ENCODE measurements around the gene STBD1.

The STBD1 gene

DNA sequence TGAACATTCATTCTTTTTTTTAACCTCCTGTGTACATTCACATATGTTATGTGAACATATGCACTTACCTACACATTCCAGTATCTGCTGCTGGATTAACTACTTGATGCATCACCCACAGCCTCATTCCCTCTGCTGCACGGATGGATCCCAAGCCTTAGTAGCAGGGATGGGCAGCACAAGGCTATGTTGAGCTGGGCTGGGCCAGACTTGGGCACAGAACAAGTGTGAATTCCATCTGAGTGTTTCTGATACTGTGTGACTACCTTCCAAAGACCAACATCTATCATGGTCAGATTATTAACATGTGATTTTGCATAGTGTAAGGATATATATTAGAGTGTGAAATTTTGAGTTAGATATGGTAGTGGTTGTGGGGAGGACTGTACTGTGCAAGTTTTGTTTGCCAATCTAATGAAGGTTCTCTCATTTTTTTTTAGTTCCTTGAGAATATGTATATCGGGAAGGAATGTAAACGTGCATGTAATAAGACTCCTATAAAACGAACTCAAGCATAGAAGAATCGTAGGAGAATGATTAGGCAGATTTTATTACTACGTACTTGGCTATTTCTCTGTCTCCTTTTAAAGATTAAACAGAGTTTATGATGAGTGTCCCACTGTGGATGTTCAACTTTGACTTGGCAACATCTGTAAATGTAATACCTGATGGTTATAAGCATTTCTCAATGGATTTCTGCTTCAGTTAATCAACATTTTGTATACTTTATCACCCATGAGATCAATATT is 23.4 kb upstream of the STBD1 start:
- no peak for TF ChIP-seq ZFP3 (CRISPR knock-in tag; IDR thresholded peaks at IDR 0.05)
- TF ChIP-seq, protein P1, sequence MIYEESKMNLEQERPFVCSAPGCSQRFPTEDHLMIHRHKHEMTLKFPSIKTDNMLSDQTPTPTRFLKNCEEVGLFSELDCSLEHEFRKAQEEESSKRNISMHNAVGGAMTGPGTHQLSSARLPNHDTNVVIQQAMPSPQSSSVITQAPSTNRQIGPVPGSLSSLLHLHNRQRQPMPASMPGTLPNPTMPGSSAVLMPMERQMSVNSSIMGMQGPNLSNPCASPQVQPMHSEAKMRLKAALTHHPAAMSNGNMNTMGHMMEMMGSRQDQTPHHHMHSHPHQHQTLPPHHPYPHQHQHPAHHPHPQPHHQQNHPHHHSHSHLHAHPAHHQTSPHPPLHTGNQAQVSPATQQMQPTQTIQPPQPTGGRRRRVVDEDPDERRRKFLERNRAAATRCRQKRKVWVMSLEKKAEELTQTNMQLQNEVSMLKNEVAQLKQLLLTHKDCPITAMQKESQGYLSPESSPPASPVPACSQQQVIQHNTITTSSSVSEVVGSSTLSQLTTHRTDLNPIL (CRISPR knock-in tag; IDR thresholded peaks at IDR 0.05; ENCODE audit: low read depth), result no peak
- TF ChIP-seq TOX (CRISPR knock-in tag; IDR thresholded peaks at IDR 0.05; ENCODE audit: borderline replicate concordance), result no peak
- TF ChIP-seq BACH2 (CRISPR knock-in tag; IDR thresholded peaks at IDR 0.05; ENCODE audit: borderline replicate concordance), result no peak
- TF ChIP-seq ZNF565 (CRISPR knock-in tag; conservative IDR thresholded peaks at IDR 0.05; ENCODE audit: low read depth), result no peak
- TF ChIP-seq ZNF8 (CRISPR knock-in tag; IDR thresholded peaks at IDR 0.05), result no peak
- TF ChIP-seq ISL1 (CRISPR knock-in tag; IDR thresholded peaks at IDR 0.05), result no peak
- TF ChIP-seq, protein P2, sequence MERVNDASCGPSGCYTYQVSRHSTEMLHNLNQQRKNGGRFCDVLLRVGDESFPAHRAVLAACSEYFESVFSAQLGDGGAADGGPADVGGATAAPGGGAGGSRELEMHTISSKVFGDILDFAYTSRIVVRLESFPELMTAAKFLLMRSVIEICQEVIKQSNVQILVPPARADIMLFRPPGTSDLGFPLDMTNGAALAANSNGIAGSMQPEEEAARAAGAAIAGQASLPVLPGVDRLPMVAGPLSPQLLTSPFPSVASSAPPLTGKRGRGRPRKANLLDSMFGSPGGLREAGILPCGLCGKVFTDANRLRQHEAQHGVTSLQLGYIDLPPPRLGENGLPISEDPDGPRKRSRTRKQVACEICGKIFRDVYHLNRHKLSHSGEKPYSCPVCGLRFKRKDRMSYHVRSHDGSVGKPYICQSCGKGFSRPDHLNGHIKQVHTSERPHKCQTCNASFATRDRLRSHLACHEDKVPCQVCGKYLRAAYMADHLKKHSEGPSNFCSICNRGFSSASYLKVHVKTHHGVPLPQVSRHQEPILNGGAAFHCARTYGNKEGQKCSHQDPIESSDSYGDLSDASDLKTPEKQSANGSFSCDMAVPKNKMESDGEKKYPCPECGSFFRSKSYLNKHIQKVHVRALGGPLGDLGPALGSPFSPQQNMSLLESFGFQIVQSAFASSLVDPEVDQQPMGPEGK (CRISPR knock-in tag; IDR thresholded peaks at IDR 0.05; ENCODE audit: borderline replicate concordance), result no peak
- TF ChIP-seq OSR1 (CRISPR knock-in tag; IDR thresholded peaks at IDR 0.05), result no peak
- TF ChIP-seq, protein P3, sequence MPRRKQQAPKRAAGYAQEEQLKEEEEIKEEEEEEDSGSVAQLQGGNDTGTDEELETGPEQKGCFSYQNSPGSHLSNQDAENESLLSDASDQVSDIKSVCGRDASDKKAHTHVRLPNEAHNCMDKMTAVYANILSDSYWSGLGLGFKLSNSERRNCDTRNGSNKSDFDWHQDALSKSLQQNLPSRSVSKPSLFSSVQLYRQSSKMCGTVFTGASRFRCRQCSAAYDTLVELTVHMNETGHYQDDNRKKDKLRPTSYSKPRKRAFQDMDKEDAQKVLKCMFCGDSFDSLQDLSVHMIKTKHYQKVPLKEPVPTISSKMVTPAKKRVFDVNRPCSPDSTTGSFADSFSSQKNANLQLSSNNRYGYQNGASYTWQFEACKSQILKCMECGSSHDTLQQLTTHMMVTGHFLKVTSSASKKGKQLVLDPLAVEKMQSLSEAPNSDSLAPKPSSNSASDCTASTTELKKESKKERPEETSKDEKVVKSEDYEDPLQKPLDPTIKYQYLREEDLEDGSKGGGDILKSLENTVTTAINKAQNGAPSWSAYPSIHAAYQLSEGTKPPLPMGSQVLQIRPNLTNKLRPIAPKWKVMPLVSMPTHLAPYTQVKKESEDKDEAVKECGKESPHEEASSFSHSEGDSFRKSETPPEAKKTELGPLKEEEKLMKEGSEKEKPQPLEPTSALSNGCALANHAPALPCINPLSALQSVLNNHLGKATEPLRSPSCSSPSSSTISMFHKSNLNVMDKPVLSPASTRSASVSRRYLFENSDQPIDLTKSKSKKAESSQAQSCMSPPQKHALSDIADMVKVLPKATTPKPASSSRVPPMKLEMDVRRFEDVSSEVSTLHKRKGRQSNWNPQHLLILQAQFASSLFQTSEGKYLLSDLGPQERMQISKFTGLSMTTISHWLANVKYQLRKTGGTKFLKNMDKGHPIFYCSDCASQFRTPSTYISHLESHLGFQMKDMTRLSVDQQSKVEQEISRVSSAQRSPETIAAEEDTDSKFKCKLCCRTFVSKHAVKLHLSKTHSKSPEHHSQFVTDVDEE (CRISPR knock-in tag; IDR thresholded peaks at IDR 0.05), result no peak
- no peak for TF ChIP-seq ESRRG (CRISPR knock-in tag; IDR thresholded peaks at IDR 0.05)
- TF ChIP-seq ZNF70 (CRISPR knock-in tag; IDR thresholded peaks at IDR 0.05), result no peak
- TF ChIP-seq ARNTL (CRISPR knock-in tag; IDR thresholded peaks at IDR 0.05; ENCODE audit: borderline replicate concordance, low read depth), result no peak
- no peak for TF ChIP-seq RARB (CRISPR knock-in tag; IDR thresholded peaks at IDR 0.05)
- TF ChIP-seq SNAI2 (CRISPR knock-in tag; IDR thresholded peaks at IDR 0.05), result no peak
- TF ChIP-seq GLIS3 (CRISPR knock-in tag; IDR thresholded peaks at IDR 0.05), result no peak
- ATAC-seq, result no peak

DNA sequence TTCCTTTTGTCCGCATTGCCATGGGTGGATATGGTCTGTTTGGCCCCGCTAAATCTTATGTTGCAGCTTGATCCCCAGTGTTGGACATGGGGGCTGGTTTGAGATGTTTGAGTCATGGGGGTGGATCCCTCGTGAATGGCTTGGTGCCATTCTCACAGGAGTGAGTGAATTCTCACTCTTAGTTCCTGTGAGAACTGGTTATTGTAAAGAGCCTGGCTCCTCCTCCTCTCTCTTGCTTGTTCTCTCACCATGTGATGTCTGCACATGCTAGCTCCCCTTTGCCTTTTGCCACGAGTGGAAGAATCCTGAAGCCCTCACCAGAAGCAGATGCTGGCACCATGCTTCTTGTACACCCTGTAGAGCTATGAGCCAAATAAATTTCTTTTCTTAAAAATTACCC is 22.6 kb upstream of the STBD1 start:
- no peak for ATAC-seq
- no peak for TF ChIP-seq ZNF565 (CRISPR knock-in tag; conservative IDR thresholded peaks at IDR 0.05; ENCODE audit: low read depth)
- no peak for TF ChIP-seq ZFP30 (CRISPR knock-in tag; IDR thresholded peaks at IDR 0.05)
- no peak for TF ChIP-seq RARB (CRISPR knock-in tag; IDR thresholded peaks at IDR 0.05)
- TF ChIP-seq BACH2 (CRISPR knock-in tag; IDR thresholded peaks at IDR 0.05; ENCODE audit: borderline replicate concordance), result no peak
- TF ChIP-seq TOX (CRISPR knock-in tag; IDR thresholded peaks at IDR 0.05; ENCODE audit: borderline replicate concordance), result no peak
- no peak for TF ChIP-seq CSDC2 (CRISPR knock-in tag; IDR thresholded peaks at IDR 0.05)
- TF ChIP-seq ZFP3 (CRISPR knock-in tag; IDR thresholded peaks at IDR 0.05), result no peak
- TF ChIP-seq PPARA (CRISPR knock-in tag; IDR thresholded peaks at IDR 0.05; ENCODE audit: borderline replicate concordance), result no peak
- no peak for TF ChIP-seq ZNF8 (CRISPR knock-in tag; IDR thresholded peaks at IDR 0.05)
- no peak for TF ChIP-seq ZC3H10 (CRISPR knock-in tag; IDR thresholded peaks at IDR 0.05)
- TF ChIP-seq, protein P1 (CRISPR knock-in tag; IDR thresholded peaks at IDR 0.05; ENCODE audit: low read depth), result no peak
- no peak for TF ChIP-seq TCF4 (CRISPR knock-in tag; IDR thresholded peaks at IDR 0.05; ENCODE audit: borderline replicate concordance)
- TF ChIP-seq, protein P3 (CRISPR knock-in tag; IDR thresholded peaks at IDR 0.05), result no peak
- TF ChIP-seq, protein P4, sequence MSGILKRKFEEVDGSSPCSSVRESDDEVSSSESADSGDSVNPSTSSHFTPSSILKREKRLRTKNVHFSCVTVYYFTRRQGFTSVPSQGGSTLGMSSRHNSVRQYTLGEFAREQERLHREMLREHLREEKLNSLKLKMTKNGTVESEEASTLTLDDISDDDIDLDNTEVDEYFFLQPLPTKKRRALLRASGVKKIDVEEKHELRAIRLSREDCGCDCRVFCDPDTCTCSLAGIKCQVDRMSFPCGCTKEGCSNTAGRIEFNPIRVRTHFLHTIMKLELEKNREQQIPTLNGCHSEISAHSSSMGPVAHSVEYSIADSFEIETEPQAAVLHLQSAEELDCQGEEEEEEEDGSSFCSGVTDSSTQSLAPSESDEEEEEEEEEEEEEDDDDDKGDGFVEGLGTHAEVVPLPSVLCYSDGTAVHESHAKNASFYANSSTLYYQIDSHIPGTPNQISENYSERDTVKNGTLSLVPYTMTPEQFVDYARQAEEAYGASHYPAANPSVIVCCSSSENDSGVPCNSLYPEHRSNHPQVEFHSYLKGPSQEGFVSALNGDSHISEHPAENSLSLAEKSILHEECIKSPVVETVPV (CRISPR knock-in tag; IDR thresholded peaks at IDR 0.05), result no peak
- no peak for TF ChIP-seq ESRRG (CRISPR knock-in tag; IDR thresholded peaks at IDR 0.05)
- no peak for TF ChIP-seq ZNF70 (CRISPR knock-in tag; IDR thresholded peaks at IDR 0.05)
- TF ChIP-seq, protein P2 (CRISPR knock-in tag; IDR thresholded peaks at IDR 0.05; ENCODE audit: borderline replicate concordance), result no peak
- TF ChIP-seq, protein P5, sequence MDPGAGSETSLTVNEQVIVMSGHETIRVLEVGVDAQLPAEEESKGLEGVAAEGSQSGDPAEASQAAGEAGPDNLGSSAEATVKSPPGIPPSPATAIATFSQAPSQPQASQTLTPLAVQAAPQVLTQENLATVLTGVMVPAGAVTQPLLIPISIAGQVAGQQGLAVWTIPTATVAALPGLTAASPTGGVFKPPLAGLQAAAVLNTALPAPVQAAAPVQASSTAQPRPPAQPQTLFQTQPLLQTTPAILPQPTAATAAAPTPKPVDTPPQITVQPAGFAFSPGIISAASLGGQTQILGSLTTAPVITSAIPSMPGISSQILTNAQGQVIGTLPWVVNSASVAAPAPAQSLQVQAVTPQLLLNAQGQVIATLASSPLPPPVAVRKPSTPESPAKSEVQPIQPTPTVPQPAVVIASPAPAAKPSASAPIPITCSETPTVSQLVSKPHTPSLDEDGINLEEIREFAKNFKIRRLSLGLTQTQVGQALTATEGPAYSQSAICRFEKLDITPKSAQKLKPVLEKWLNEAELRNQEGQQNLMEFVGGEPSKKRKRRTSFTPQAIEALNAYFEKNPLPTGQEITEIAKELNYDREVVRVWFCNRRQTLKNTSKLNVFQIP (CRISPR knock-in tag; IDR thresholded peaks at IDR 0.05; ENCODE audit: borderline replicate concordance, low read depth), result no peak
- no peak for TF ChIP-seq GLIS3 (CRISPR knock-in tag; IDR thresholded peaks at IDR 0.05)

Data from SK-N-SH treated with all-trans-retinoic acid at 6 μM for 48 hours (cell line).